Measurements from ENCODE around the gene SSTR1.

The SSTR1 gene

DNA sequence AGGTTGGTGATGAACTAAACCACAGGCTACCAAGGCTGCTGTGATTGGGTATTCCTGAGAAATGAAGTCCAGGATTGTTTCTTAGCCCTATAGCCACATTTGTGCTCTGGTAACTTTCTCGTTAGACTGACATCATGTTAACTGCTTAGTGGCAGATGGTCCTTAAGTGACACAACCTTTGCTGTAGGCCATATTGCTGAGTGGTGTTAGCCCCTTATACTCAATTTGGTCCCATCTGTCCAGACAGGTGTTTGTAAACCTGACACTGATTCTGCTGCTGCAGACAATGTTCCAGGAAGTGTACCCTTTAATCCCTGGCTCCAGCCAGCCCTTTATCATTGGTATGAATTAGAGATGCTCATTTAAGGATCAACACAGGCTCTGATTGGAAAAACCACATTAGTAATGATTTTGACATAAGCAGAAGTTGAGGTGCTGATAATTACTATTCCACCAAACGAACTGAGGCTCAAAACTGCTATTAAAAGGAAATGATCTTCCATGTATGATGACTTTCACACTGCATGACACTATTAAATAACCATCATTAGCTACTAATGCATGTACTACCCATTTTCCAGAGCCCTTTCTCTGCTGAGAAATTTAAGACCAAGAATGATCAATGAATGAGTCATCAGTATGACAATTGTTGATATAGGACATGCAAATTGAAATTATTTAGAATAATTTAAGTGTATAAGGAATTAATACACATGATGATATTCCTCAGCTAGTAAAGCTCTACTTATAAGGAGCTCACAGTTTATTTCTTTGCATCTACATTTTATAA lies 3.6 kb upstream of the SSTR1 start:
- DNase-seq = no peak

- DNase-seq = no peak
Observed at GRCh38 chr14:38204719-38205115, 3.0 kb upstream of the SSTR1 start.

DNA sequence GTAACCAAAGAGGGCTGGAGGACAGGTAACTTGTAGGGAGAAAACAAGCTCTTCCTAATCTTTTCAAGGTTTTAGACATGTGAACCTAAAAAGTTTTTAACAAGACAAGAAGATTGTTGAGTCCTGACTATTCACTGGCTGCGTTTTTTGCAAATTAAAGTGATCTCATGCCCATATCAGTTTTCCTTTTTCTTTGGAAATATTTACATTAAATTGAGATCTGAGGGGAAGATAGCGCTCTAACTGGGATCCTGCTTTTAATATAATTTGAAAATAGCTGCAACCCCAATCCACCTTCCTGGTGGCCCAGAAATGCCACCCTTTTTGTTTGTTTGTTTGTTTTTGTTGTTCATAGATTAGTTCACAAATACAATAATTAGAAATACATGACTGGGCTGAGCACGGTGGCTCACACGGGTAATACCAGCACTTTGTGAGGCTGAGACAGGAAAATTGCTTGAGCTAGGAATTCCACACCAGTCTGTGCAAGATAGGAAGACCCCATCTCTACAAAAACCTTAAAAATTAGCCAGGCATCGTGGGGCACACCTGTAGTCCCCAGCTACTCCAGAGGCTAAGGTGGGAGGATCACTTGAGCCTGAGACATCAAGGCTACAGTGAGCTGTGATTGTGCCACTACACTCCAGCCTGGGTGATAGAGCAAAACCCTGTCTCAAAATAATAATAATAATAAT lies 2.4 kb upstream of the SSTR1 start:
- DNase-seq = no peak

GRCh38 chr14:38205949-38206665 lies 1.6 kb upstream of the SSTR1 start:
- DNase-seq = no peak

- no peak for DNase-seq
Observed at GRCh38 chr14:38206689-38207376, 871 bp upstream of the SSTR1 start.

GRCh38 chr14:38207377-38207735 lies 348 bp upstream of the SSTR1 start:
- no peak for DNase-seq

DNA sequence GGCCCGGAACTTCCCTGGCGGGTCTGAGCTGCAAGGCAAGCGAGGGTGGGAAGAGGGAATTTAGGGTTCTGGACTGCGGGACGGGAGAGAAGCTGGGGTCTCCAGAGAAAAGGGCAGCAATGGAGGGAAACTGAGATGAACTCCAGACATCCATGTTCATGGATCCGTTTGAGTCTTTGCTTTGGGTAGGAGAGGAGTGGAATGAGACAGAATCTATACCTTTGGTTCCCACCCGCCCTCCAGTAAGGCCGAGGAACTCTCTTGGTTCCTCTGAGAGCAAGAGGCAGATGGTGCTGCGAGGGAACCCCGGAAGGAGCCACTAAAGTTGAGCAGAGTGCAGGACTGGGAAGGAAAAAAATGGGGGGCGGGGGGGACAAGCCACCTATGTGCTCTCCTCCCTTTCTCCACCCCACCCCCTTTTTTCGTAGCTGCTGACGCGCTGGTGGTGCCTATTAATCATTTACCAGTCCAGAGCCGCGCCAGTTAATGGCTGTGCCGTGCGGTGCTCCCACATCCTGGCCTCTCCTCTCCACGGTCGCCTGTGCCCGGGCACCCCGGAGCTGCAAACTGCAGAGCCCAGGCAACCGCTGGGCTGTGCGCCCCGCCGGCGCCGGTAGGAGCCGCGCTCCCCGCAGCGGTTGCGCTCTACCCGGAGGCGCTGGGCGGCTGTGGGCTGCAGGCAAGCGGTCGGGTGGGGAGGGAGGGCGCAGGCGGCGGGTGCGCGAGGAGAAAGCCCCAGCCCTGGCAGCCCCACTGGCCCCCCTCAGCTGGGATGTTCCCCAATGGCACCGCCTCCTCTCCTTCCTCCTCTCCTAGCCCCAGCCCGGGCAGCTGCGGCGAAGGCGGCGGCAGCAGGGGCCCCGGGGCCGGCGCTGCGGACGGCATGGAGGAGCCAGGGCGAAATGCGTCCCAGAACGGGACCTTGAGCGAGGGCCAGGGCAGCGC lies 1.2 kb downstream of the SSTR1 start:
- DNase-seq = no peak

DNA sequence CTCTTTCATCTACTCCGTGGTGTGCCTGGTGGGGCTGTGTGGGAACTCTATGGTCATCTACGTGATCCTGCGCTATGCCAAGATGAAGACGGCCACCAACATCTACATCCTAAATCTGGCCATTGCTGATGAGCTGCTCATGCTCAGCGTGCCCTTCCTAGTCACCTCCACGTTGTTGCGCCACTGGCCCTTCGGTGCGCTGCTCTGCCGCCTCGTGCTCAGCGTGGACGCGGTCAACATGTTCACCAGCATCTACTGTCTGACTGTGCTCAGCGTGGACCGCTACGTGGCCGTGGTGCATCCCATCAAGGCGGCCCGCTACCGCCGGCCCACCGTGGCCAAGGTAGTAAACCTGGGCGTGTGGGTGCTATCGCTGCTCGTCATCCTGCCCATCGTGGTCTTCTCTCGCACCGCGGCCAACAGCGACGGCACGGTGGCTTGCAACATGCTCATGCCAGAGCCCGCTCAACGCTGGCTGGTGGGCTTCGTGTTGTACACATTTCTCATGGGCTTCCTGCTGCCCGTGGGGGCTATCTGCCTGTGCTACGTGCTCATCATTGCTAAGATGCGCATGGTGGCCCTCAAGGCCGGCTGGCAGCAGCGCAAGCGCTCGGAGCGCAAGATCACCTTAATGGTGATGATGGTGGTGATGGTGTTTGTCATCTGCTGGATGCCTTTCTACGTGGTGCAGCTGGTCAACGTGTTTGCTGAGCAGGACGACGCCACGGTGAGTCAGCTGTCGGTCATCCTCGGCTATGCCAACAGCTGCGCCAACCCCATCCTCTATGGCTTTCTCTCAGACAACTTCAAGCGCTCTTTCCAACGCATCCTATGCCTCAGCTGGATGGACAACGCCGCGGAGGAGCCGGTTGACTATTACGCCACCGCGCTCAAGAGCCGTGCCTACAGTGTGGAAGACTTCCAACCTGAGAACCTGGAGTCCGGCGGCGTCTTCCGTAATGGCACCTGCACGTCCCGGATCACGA lies 2.2 kb downstream of the SSTR1 start:
- no peak for DNase-seq

GRCh38 chr14:38210587-38211216 lies 3.0 kb downstream of the SSTR1 start:
- DNase-seq = no peak

GRCh38 chr14:38211255-38211735 lies 3.6 kb downstream of the SSTR1 start:
- no peak for DNase-seq

DNA sequence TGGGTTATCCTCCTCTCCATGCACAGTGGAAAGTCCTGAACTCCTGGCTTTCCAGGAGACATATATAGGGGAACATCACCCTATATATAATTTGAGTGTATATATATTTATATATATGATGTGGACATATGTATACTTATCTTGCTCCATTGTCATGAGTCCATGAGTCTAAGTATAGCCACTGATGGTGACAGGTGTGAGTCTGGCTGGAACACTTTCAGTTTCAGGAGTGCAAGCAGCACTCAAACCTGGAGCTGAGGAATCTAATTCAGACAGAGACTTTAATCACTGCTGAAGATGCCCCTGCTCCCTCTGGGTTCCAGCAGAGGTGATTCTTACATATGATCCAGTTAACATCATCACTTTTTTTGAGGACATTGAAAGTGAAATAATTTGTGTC lies 4.4 kb downstream of the SSTR1 start:
- DNase-seq = no peak

GRCh38 chr14:38213001-38213400 lies 5.3 kb downstream of the SSTR1 start:
- no peak for DNase-seq

GRCh38 chr14:38217553-38217952 lies 9.8 kb downstream of the SSTR1 start:
- no peak for DNase-seq

DNA sequence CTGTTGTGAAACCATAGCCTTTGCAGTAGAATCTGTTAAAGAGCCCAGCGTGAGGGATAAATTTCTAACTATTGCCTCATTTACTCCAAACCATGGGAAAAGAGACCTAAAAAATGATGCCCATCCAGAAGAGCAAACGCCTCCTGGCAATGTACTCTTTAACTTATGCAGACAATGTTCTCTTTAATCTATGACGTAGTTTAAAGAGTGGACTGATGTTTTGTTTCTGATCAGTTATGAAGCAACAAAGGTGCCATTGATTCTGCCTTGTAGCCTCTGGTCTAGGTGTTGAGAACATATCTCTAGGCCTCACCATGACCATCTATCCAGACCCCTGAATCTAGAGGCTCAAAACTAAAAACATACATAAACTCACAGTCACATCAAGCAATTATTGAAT lies 13.4 kb downstream of the SSTR1 start:
- no peak for DNase-seq

DNA sequence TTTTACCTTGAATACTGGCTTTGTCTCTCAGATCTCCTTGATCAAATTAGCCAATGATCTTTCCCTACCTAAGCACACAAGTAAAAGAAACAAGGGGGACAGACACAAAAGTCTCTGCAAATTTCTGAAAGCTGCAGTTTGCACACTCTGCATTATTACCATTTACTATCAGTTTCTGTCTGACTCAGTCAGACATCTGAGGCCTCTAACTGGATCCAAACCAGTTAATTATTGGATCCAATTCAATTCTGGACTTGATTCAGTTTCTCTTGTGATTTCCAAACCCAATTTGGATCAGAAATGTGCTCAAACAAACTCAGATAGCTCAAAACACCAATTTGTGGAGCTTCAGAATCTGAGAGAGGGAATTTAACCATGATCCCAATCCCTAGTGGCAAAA lies 16.6 kb downstream of the SSTR1 start:
- no peak for DNase-seq

- DNase-seq = no peak
Observed at GRCh38 chr14:38225946-38226345, 18.2 kb downstream of the SSTR1 start.

DNA sequence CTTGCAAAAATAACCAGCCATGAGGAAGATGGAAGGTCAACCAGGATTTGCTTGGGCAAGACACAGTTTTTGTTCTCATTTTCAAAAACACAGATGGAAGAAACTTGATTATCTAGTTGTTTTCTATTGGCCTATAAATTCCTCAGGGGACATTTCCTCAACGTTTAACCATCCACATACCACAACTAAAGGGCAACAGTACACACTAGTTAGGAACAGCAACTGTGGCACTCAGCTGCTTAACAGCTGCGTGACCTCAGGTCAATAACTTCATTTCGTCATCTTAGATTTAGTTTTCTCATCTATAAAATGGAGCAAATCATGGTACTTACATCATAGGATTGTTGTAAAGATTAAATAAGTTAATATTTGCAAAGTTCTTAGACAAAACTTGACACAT lies 18.7 kb downstream of the SSTR1 start:
- no peak for DNase-seq

DNA sequence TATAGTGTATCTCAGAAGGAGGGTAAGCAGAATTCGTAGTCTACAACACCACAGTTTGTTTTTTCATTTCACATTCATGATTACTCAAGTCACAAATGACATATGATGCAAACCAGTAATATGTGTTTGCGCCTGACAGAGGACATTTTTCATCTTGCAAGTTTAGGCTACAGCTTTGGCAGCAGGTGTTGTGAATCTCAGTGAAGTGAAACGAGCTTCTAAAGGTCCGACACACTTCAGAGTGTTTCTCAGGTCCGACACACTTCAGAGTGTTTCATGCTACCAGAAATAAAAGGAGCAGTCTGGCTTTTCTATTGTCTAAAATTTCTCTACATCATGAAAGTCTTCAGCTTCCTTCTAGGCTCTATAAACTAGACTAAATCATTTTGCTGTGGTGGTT lies 25.5 kb downstream of the SSTR1 start:
- DNase-seq = no peak

DNA sequence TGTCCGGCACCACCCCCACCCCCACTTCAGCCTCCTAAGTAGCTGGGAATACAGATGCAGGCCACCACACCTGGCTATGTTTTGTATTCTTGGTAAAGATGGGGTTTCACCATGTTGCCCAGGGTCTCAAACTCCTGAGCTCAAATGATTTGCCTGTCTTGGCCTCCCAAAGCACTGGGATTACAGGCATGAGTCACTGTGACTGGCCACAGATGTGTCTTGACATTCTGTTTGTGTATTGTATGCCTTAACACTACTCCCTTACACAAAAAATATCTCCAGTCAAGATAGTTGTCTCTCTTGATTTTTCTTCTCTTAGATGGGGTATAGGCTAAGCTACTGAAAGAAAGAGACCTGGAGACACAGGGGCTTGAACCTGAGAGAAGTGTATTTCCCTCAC lies 30.6 kb downstream of the SSTR1 start:
- no peak for DNase-seq

GRCh38 chr14:38238878-38239277 lies 31.2 kb downstream of the SSTR1 start:
- no peak for DNase-seq

All from NCI-H2227 treated with DMSO at 0.1 percent for 48 hours (cell line).